Measurements from ENCODE around the gene ZNF555.
A peak's percentile ranks its signal among the peaks of the same experiment; 100 is the strongest.
"Not testable (repeated sequence)": the region's sequence is repeated elsewhere in the genome, so short reads cannot be mapped to it uniquely, and the experiment has no call there.

The ZNF555 gene

DNA sequence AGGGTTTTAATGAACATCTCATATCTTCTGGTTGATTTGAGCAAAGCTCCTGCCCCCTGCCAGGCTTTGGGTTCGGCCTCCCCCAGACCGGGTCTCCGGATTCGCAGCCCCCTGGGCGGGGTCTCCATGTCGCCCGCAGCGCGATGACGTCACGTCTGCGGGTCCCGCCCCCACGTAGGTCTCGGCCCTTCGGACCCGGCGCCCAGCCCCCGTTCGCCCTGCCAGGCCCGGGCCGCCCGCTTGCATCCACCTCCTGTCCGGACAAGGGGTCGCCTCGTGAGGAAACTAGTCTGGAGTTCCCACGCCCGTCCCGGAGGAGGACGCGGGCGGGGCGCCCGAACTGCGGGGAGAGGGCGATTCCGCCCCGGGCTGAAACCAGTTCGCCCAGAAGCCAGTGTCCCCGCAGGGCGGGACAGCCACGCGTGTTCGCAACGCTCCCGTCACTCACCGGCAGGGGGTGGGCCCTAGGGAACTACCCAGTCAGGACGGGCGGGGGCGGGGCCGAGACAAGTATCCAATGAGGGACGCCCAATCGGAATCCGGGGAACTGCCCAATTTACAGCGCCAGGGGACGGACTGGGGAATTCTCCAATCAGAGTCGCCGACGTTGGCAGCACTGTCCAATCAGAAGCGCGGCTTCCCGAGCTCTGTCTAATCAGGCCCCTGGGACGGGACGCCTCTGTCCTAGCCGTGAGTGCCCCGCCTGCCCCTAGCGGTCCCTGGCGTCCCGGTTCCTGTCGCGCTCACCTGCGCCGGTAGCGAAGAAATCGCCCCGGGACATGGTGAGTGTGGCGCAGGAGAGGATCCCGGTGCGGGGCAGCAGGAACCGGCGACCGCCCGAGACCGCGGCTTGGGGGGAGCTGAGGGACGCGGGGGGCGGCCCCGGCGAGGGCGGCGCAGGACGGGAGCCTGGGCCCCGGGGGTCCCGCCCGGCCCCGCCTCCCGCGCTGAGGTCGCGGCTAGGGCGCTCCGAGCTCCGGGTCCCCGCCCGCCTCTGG is at the start of gene ZNF555:
TSS of gene ZNF555 (plus strand) at position 682 of the 998 bp plus-strand sequence. CDS start at position 780, 98 bp downstream.
- peak; percentile 99 for DNase-seq

DNA sequence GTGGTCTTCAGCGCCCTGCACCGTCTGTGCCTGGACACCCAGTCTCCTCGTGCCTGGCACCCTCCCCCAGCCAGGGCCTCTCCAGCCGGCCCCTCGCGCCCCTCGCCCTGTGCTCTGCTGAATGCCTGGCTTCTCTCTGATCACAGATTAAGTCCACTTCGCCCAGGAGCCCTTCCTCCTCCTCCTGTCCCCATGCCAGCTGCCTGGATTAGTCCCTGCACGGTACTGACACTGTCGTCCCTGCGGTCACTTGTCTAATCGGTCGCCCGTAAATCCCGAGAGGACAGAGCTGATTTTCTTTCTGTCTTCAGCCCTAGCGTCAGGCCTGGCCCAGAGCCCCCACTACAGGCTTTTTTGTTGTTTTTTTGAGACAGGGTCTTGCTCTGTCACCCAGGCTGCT is 49.4 kb upstream of the ZNF555 start:
- no peak for DNase-seq

DNA sequence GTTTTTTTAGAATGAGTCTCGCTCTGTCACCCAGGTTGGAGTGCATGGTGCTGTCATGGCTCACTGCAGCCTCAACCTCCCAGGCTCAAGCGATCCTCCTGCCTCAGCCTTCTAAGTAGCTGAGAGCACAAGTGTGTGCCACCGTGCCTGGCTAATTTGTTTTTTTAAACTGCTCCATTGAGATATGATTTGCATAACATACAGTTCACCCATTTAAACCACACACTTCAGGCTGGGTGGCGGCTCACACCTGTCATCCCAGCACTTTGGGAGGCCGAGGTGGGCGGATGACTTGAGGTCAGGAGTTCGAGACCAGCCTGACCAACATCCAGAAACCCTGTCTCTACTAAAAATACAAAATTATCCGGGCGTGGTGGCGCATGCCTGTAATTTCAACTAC is 48.6 kb upstream of the ZNF555 start:
- not testable (repeated sequence) for DNase-seq

DNA sequence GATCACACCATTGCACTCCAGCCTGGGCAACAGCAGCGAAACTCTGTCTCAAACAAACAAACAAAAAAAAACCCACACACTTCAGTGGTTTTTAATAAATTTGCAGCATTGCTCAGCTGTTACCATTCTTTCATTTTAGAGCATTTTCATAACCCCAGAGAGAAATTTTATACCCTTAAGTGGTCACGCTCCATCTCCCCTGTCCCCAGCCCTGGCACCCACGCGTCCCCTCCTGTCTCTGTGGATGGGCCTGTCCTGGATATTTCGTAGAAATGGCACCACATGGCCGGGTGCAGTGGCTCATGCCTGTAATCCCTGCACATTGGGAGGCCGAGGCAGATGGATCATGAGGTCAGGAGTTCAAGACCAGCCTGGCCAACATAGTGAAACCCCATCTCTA is 48.1 kb upstream of the ZNF555 start:
- no peak for DNase-seq

DNA sequence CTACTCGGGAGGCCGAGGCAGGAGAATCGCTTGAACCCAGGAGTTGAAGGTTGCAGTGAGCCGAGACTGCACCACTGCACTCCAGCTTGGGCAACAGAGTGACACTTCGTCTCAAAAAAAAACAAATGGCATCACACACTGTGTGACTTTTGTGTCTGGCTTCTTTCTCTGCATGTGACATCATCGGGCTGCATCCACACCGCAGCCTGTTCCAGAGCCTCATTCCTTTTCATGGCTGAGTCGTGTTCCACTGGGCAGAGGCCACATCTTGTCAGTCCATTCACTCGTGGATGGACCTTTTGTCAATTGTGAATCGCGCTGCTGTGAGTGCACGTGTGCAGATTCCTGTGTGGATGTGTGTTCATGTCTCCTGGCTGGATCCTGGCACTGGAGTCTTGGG is 47.7 kb upstream of the ZNF555 start:
- no peak for DNase-seq

DNA sequence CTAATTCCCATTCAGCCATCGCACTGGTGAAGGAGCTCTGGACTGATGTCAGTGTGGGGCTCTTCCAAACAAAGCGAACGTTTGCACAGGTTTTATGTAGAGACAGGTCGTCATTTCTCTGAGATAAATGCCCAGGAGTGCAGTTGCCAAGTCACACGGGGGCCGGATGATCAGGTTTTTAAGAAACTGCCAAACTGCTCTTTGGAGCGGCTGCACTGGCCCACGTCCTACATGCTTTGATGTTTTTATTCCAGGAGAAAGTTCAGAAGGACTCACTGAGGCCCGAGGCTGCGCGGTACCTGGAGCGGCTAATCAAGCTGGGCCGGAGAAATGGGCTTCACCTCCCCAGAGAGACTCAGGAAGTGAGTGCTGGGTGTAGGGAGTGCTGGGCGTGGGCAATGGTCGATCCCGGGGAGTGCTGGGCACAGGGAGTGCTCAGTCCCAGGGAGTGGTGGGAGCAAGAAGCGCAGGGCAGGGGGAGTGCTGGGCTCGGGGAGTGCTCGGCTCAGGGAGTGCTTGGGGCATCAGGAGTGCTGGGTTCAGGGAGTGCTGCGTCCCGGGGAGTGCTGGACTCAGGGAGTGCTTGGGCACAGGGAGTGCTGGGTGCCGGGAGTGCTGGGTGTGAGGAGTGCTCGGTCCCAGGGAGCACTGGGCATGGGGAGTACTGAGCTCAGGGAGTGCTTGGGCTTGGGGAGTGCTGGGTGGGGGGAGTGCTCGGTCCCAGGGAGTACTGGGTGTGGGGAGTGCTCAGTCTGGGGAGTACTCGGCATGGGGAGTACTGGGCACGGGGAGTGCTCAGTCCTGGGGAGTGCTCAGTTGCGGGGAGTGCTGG is 45.2 kb upstream of the ZNF555 start:
- no peak for DNase-seq

DNA sequence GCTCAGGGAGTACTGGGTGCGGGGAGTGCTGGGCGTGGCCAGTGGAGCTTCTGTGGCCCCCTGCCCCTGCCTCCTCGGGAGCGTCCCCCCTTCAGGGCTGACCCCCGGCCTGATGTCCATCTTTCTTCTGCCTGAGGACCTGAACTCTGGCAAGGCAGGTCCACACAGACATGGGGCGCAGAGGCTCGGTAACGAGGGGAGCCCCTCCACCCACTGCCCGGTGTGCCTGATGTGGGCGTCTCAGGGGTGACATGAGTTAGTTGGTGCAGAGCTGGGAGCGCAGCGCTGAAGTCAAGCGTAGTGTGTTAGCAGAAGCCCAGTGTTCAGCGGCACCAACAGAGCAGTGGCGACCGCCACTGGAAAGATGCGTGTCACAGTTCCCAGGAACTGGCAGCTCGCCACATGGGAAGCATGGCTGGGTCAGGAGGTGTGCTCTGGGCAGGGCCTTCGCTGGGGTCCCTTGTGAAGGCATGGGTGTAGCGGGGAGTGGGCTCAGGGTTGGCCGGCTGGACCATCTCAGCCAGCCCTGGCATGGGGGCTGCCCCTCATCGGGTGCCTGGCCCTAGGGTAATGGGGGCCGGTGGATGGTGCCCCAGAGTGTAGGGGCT is 44.5 kb upstream of the ZNF555 start:
- no peak for DNase-seq

DNA sequence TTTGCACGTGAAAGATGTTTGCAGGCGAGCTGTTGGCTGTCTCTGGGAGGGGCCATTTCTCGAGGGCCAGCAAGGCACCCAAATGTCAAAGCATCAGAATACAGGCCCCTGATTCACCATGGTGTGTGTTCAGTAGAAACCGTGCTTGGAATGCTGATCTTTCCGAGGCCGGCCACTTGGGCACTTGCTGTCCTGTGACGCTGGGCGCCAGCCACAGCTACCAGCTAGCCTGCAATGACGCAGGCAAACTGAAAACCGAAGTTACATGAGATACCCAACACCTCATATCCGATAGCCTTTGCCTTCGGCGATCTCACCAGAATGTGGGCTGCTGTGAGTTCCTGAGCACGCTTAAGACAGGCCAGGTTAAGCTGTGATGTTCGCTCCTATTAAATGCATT is 44.0 kb upstream of the ZNF555 start:
- no peak for DNase-seq

DNA sequence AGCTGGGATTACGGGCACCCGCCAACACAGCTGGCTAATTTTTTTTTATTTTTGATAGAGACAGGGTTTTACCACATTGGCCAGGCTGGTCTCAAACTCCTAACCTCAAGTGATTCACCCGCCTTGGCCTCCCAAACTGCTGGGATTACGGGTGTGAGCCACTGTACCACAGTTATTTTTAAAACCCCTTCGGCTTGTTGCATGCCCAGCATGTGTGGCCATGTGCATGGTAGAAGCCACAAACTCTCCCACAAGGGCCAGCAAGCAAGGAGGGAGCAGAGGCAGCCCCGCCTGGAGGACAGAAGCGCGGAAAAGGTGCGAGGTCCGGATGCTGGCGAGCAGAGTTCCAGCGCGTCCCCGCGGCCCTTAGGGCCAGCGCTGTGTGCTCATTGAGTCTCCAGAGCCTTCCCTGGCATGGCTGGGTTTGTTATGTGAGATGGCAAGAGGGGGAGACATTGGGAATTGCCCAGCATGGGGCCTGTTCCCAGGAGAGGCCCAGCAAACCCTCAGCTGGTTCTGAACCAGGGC is 43.1 kb upstream of the ZNF555 start:
- no peak for DNase-seq

DNA sequence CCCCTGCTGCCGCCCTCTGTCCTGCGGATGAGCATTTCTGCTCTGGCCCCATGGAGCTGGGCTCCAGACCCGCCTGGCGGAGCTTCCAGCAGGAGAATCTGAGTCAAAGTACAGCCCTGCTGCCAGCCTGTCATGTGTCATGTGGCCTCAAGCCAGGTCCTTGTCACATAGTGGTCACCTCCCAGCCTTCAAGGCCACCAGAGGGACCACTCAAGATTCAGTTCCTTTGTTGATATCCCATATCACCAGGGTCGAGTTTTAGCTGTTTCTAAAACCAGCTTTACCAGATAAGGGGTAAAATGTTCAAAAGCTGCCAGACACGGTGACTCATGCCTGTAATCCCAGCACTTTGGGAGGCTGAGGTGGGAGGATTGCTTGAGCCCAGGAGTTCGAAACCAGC is 42.5 kb upstream of the ZNF555 start:
- no peak for DNase-seq

DNA sequence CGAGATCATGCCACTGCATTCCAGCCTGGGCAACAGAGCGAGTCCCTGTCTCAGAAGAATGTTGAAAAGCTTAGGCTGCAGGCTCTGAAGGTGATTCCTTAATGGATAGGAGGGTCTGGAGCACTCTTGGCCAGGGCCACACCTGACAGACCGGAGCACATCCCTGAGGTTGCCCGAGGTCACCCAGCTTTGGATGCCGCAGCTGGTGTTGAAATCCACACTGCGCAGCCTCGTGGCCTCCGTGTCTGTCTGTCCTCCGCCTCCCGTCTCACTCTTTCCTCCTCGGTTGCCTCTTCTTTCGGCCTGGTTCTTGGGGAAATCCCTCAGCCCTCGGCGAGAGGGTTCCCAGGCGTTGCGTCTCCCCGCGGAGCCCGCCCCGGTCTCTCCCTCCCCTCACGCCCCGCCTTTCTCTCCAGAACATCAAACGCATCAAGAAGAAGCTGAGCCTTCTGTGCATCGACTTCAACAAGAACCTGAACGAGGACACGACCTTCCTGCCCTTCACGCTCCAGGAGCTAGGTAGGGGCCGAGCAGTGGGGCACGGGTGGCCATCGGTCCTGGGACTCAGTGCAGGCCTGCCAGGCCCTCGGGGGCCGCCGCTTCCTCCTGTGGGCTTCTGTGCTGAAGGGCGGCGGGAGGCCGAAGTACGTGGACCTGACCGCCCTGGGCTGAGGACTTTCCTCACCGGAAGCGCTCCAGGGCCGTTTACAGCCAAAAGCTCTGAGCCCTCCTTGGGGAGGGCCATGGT is 41.8 kb upstream of the ZNF555 start:
- DNase-seq = no peak

DNA sequence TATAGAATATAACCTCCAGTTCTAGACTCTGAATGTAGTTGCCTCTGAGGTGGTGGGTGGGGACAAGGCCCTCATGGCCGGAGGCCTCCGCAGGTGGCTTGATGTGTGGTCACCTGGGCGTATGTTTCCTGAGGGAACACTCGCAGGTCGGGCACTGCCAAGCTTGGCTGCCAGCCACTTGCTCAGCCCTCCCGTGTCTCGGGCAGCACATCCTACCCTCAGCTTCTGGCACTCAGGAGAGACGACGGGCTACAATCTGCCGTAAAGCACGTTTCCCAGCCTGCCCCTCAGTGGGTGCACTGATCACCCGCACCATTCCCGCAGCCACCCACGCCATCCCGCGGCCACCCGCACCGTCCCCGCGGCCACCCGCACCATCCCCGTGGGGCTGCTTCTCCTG is 40.8 kb upstream of the ZNF555 start:
- DNase-seq = no peak

DNA sequence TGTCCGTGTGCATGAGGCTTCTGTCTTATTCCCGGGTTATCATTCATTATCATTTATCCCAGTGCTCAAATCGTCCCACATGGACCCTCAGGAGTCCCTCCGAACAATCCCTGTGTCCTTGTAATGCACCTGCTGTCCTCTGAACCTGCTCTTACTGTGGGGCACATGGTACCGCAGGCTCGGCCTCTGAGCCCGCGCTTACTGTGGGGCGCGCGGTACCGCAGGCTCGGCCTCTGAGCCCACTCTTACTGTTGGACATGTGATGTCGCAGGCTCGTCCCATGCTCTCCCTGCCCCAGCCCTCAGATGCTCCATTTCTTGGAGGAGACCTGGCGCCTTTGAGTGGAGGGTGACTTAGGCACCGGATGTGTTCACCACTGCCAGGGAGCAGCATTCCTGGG is 38.4 kb upstream of the ZNF555 start:
- DNase-seq = no peak

DNA sequence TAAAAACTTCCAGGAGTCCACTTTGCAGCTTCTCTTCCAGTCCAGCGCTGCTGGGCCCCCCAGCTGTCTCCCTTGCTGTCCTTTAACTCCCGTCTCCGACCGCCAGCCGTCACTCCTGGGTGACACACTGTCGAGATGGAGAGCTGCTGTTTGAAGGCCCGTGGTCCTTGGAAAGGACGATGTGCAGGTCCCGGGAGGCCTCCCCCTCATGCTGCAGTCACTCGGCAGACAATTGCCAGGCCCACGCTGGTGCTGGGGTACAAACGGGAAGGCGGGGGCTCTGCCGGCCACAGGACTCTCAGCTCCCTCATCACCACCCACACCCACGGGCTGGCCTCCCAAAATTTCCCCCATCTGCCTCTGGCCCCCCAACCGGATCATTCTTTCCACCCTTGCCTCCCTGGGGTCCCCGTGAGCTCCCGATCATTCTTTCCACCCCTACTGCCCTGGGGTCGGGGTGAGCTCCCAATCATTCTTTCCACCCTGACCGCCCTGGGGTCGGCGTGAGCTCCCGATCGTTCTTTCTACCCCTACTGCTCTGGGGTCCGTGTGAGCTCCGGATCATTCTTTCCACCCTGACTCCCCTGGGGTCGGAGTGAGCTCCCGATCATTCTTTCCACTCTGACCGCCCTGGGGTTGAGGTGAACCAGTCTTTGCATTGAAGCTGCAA is 37.7 kb upstream of the ZNF555 start:
- no peak for DNase-seq

DNA sequence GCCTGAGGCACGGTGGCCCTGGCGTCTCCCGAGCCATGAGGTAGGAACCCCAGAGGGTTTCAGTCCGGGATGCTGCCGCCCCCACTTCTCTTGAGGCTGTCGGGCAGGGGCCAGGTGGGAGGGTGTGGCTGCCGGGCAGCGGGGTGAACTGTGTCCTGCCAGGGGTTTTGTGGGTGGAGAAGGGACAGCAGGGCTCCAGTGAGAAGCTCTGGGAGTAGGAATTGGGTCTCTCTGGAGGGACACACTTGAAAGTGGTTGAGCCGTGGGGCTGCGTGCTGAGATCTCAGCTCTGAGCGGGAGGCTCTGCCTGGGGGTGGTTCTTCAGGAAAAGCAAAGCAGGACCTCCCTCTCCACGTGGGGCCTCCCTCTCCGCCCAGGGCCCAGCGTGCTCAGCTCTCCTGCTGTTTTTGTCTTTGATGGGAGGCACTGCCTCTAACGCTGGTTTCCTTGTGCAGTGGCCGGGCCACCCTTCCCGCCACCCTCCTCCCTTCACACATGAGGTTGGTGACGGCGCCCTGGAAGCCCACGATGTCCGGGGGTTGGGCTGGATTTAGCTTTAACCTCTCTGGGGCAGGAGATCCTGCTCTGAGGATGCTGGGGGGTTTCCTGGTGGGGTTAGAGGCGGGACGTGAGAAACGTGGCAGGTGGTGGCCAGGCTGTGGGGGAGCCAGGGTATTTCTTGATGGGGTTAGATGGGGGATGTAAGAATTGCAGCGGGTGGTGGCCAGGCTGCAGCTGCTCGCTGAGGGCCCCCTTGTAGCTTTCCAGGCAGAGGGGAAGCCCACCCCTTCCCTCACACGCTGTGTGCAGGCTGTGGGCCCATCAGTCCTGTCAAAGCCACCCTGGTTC is 36.9 kb upstream of the ZNF555 start:
- DNase-seq = no peak

DNA sequence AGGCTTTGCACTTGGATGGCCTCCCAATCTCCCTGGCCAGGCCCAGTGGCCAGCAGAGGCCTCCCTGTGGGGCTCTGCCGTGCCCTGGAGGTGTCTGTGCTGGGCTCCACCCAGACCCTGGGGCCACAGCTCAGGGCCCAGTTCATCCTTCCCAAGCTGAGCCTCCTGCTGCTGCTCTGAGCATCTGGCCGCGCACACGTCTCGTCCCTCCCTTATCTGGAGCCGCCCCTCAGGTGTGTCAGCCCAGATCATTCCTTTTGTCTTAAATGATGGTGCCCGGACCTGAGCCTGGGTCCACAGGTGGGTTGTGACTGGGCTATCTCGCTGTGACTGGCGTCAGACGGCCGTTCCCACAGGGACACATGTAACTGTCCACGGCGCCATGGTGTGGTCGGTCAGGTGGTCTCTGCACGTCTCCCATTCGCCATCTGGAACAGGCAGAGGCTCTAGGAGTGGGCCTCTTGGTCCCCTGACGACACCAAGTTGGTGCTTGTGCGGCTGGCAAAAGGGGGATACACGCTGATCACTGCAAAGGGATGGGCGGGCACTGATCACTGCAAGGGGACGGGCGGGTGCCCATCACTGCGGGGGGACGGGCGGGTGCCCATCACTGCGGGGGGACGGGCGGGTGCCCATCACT is 35.9 kb upstream of the ZNF555 start:
- DNase-seq = no peak

DNA sequence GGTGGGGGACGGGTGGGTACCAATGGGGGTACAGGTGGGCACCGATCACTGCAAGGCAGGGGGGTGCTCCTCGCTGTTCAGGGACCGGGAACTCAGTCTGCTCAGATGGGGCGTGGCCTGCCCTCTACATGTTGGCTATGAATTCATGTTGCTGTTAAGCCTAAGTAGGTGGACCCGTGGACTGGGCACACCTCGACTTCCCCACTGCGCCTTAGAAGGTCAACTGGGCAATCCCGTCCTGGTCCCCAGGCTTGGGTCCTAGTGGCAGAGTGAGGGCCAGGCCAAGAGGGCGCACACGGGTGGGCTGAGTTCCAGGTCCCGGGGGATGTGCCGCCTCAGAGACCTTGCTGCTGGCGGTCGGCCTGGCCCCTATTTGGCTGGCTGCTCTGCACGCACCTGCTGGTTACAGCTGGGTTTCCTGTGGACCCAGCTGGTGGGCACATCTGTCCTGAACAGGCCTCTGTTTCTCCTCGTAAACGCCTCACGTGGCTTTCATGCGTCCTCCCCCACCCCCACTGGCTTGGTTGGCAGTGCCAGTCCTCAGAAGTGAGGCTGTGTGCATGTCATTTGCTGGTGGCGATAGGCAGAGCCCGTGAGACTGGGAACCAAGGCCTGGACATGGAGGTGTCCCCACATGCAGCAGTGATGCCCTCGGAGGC is 35.2 kb upstream of the ZNF555 start:
- DNase-seq = no peak

DNA sequence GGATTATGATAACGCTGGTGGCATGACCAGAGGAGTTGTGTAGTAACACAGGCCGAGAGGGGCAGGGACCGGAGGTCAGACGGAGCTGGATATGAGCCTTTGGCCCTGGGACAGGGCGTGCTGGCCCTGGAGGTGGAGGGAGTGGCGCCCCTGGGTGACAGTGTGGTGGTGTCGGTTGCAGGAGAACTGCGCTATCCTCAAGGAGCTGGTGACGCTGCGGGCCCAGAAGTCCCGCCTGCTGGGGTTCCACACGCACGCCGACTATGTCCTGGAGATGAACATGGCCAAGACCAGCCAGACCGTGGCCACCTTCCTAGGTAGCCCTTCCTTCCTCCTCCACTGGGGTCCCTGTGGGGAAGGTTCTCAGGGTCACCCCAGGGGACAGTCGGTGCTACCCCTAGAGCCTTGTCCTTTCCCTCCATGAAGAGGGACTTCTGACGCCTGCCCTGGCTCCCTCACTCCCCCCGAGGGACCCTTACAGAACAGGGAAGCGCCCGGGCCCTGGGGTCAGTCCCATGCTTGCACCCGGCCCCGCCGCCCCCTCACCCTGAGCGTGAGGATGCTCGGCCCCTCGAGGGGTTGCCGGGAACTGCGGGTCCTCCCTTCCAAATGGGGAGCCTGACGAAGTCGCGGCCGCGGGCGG is 34.4 kb upstream of the ZNF555 start:
- no peak for DNase-seq

Data from stimulated activated naive CD4-positive, alpha-beta T cell treated with Interleukin-2 at 50 U/mL for 16 hours (primary cell).